ENCODE data around the gene ECEL1.

ECEL1 gene

DNA sequence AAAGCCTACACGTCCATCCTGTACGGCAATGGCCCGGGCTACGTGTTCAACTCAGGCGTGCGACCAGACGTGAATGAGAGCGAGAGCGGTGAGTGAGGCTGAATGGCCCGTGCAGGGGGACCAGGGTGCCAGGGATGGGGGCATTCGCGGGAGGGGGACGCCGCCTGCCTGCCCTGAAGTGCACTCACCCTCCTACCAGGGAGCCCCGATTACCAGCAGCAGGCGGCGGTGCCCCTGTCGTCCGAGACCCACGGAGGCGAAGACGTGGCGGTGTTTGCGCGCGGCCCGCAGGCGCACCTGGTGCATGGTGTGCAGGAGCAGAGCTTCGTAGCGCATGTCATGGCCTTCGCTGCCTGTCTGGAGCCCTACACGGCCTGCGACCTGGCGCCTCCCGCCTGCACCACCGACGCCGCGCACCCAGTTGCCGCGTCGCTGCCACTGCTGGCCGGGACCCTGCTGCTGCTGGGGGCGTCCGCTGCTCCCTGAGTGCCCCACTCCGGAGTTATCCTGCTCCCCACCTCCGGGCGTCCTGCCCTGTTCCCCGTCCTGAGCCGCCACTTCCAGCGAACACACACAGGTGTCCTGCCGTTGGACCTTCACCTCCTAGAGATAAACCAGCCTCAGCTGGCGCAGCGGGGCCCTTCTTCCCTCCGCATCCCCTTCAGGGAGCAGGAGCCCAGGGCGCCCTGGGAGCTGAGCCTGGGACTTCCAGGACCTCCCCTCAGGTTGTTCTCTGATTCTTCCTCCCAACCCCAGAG lies 28.8 kb downstream of the ECEL1 start:
- TF ChIP-seq, protein P1, sequence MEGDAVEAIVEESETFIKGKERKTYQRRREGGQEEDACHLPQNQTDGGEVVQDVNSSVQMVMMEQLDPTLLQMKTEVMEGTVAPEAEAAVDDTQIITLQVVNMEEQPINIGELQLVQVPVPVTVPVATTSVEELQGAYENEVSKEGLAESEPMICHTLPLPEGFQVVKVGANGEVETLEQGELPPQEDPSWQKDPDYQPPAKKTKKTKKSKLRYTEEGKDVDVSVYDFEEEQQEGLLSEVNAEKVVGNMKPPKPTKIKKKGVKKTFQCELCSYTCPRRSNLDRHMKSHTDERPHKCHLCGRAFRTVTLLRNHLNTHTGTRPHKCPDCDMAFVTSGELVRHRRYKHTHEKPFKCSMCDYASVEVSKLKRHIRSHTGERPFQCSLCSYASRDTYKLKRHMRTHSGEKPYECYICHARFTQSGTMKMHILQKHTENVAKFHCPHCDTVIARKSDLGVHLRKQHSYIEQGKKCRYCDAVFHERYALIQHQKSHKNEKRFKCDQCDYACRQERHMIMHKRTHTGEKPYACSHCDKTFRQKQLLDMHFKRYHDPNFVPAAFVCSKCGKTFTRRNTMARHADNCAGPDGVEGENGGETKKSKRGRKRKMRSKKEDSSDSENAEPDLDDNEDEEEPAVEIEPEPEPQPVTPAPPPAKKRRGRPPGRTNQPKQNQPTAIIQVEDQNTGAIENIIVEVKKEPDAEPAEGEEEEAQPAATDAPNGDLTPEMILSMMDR (IDR thresholded peaks at IDR 0.05; ENCODE audit: low read depth, low read length): no peak
- DNase-seq (ENCODE audit: low read depth in 2 of 2): no peak
- H3K4me3 ChIP-seq (replicated peaks in 1 of 2; ENCODE audit: low read depth in 2 of 2, low read length in 2 of 2): no peak overlapping the region

DNA sequence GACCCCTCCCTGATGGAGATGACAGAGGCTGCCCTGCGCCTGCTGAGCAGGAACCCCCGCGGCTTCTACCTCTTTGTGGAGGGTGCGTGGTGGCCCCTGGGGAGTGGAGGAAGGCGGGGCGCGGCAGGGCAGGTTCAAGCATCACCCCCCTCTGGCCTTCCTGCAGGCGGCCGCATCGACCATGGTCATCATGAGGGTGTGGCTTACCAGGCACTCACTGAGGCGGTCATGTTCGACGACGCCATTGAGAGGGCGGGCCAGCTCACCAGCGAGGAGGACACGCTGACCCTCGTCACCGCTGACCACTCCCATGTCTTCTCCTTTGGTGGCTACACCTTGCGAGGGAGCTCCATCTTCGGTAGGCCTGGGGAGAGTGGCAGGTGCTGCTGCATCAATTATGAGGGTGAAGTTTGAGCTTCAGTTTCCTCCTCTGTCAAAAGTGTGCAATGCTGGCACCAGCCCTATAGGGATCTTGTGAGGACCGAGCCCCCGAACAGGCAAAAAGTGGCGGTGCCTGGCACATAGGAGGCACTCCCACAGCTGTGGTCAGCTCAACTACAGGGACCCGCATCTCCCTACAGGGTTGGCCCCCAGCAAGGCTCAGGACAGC lies 29.5 kb downstream of the ECEL1 start:
- DNase-seq (ENCODE audit: low read depth in 2 of 2): no peak
- TF ChIP-seq, protein P1 (IDR thresholded peaks at IDR 0.05; ENCODE audit: low read depth, low read length): no peak
- H3K4me3 ChIP-seq (replicated peaks in 1 of 2; ENCODE audit: low read depth in 2 of 2, low read length in 2 of 2): no peak overlapping the region

DNA sequence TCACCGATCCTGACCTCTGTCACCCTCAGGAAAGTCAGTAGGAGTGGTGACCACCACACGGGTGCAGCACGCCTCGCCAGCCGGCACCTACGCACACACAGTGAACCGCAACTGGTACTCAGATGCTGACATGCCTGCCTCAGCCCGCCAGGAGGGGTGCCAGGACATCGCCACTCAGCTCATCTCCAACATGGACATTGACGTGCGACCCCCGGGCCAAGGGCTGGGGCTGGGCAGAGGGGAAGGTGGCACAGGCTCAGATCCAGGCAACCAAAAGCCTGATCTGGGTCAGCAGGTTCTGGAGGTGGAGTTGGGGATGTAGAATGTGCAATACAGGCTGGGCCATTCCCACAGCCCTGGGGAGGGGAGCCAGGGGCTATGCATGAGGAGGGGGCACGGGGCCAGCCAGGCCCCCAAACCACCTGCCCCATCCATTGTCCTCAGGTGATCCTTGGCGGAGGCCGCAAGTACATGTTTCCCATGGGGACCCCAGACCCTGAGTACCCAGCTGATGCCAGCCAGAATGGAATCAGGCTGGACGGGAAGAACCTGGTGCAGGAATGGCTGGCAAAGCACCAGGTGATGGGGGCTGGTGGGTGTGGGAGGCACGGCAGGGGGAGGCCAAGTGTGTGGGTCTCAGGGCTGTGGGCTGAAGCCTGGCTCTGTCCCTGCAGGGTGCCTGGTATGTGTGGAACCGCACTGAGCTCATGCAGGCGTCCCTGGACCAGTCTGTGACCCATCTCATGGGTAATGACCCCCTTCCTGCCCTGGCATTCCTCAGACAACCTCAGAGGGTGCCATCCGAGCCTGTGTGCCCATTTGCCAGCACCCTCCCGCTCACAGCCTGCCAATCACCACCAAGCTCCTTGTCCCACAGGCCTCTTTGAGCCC lies 30.3 kb downstream of the ECEL1 start:
- DNase-seq (ENCODE audit: low read depth in 2 of 2): no peak
- no peak overlapping the region for H3K4me3 ChIP-seq (replicated peaks in 1 of 2; ENCODE audit: low read depth in 2 of 2, low read length in 2 of 2)
- TF ChIP-seq, protein P1 (IDR thresholded peaks at IDR 0.05; ENCODE audit: low read depth, low read length): no peak

DNA sequence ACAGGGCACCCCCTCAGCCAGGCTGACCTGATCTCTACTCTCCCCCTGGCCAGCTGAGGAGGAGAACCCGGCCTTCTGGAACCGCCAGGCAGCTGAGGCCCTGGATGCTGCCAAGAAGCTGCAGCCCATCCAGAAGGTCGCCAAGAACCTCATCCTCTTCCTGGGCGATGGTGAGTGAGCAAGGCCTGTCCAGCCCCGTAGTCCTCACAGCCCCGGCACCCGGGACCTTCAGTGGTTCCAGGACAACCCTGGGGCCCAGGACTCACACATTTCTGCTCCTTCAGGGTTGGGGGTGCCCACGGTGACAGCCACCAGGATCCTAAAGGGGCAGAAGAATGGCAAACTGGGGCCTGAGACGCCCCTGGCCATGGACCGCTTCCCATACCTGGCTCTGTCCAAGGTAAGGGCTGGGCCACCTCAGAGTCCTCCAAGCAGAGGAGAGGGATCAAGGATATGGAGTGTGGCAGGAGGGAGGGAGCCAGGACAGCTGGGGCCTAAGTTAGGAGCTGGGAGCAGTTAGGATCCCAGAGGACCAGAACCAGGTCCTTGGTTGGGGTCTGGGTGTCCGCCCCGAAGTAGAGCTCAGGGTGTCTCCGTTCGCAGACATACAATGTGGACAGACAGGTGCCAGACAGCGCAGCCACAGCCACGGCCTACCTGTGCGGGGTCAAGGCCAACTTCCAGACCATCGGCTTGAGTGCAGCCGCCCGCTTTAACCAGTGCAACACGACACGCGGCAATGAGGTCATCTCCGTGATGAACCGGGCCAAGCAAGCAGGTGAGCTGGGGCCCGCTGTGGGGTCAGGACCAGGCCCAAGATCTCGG lies 31.1 kb downstream of the ECEL1 start:
- no peak overlapping the region for H3K4me3 ChIP-seq (replicated peaks in 1 of 2; ENCODE audit: low read depth in 2 of 2, low read length in 2 of 2)
- TF ChIP-seq, protein P1 (IDR thresholded peaks at IDR 0.05; ENCODE audit: low read depth, low read length): no peak
- no peak for DNase-seq (ENCODE audit: low read depth in 2 of 2)

DNA sequence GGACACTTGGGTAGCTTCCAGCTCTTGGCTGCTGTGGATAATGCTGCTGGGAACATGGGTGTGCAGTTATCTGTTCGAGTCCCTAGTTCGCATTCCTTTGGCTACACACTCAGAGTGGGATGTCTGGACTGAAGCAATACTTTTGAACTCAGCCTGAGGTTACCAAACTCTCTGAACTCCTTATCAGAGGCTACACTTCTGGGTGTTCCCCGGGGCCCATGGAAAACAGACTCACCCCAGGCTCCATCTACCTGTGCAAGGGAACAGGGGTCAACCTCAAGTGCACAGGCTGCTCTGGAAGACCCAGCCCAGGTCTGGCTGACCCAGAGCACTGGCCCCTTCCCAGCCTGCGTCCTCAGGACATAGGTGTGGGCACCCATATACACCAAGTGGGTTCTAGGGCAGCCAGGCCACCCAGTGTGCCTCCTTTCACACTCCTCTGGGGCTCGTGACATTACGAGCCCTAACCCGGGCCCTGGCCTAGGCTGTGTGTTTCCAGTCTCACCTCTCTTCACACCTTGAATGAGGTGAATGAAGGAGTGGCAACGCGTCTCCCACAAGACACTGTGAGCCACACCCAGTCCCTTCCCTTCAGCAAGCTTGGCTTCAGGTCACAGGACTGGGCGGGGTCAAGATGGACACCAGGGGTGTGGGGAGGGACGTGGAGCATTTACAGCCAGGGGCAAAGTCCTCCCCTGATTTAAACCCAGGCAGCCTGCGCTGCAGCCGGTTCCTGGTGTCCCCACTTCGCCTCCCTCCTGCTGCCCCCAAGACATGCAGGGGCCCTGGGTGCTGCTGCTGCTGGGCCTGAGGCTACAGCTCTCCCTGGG lies 32.0 kb downstream of the ECEL1 start, which contains the start of gene ALPI:
Gene ALPI, plus strand, starts transcription at position 728 of the 830 bp plus-strand sequence. Its CDS starts 47 bp downstream, at position 775.
- H3K4me3 ChIP-seq (replicated peaks in 1 of 2; ENCODE audit: low read depth in 2 of 2, low read length in 2 of 2): no peak within 1 kb of the TSS
- TF ChIP-seq, protein P1 (IDR thresholded peaks at IDR 0.05; ENCODE audit: low read depth, low read length): no peak
- no peak for DNase-seq (ENCODE audit: low read depth in 2 of 2)

All from cardiac fibroblast (primary cell).